Measurements from ENCODE around the gene IL1B. TPM values are rescaled to one million over a fixed set of nuclear protein-coding genes. Genes with fewer than 3 reads are reported as not detected.

The IL1B gene
- total and polyA plus RNA-seq, 4 donors = 0.25 to 3.1 (median 0.76) TPM

- Histone ChIP-seq H3K27ac (ENCODE audit: low read depth in 1 of 2, low read length in 2 of 2) (no peak overlapping the region), H3K4me3 (ENCODE audit: low read depth in 1 of 3, low read length in 3 of 3) (no peak overlapping the region), H3K27me3 (ENCODE audit: control insufficient read depth in 4 of 4, insufficient read depth in 4 of 4, low read length in 3 of 4) (no peaks in the 10 kb centered on the region), H3K9ac (ENCODE audit: low read depth in 1 of 2, low read length in 2 of 2) (no peak overlapping the region), H3K4me1 (ENCODE audit: control insufficient read depth in 4 of 4, insufficient read depth in 4 of 4, low read length in 3 of 4) (peaks cover 0 to 3% (median 0%) of the 10 kb centered on the region in 4 donors), H3K9me3 (ENCODE audit: control insufficient read depth in 4 of 4, low read length in 3 of 4) (no peaks in the 10 kb centered on the region), H3K36me3 (ENCODE audit: control insufficient read depth in 4 of 4, insufficient read depth in 3 of 4, low read depth in 1 of 4, low read length in 3 of 4) (no peaks in the 10 kb centered on the region)
- WGBS = 39% methylated on average over 6 of the region's 6 CpGs
- peak; percentile 79 for DNase-seq (ENCODE audit: low spot score)
- TF ChIP-seq RXRA (IDR thresholded peaks at IDR 0.05) = peak; percentile 47 to 76
- peak; percentile 15 for TF ChIP-seq NR2F2 (IDR thresholded peaks at IDR 0.05)
- no peak for TF ChIP-seq YY1 (IDR thresholded peaks at IDR 0.05)
- TF ChIP-seq REST (IDR thresholded peaks at IDR 0.05) = no peak
- no peak for TF ChIP-seq HNF4G (IDR thresholded peaks at IDR 0.05)
- no peak for TF ChIP-seq ZBTB33 (IDR thresholded peaks at IDR 0.05)
- no peak for TF ChIP-seq TAF1 (conservative IDR thresholded peaks at IDR 0.05)
- no peak for TF ChIP-seq GABPA (IDR thresholded peaks at IDR 0.05 in 1 of 2, conservative IDR thresholded peaks at IDR 0.05 in 1 of 2)
- TF ChIP-seq SP1 (IDR thresholded peaks at IDR 0.05) = no peak
- peak; percentile 8 to 42 for TF ChIP-seq HNF4A (conservative IDR thresholded peaks at IDR 0.05)
- TF ChIP-seq MAX (IDR thresholded peaks at IDR 0.05) = no peak
- TF ChIP-seq ATF3 (IDR thresholded peaks at IDR 0.05) = no peak
- peak; percentile 5 for TF ChIP-seq FOXA2 (IDR thresholded peaks at IDR 0.05)
- peak; percentile 98 to 100 for TF ChIP-seq RAD21 (IDR thresholded peaks at IDR 0.05)
- peak; percentile 92 for TF ChIP-seq CTCF (IDR thresholded peaks at IDR 0.05; ENCODE audit: low read depth, low read length, missing input control)
- no peak for TF ChIP-seq FOXA1 (IDR thresholded peaks at IDR 0.05)
- no peak for TF ChIP-seq EGR1 (IDR thresholded peaks at IDR 0.05; ENCODE audit: low read depth in 2 of 2)
- no peak for TF ChIP-seq JUND (IDR thresholded peaks at IDR 0.05)
Measured at GRCh38 chr2:112884869-112885505, 48.4 kb upstream of the IL1B start.
